GM10847 (cell line): ENCODE data around the gene SLCO6A1.

Experiments used
- POLR2A ChIP-seq: IDR thresholded peaks from 2 replicates; pipeline ENCODE4 v1.6.1; 2011; ENCODE audit not compliant: insufficient read length; ENCODE audit errors: extremely low read depth

Gene SLCO6A1

GRCh38 chr5:102368392-102368791 lies 130.4 kb downstream of the SLCO6A1 start:
- TF ChIP-seq POLR2A = no peak

DNA sequence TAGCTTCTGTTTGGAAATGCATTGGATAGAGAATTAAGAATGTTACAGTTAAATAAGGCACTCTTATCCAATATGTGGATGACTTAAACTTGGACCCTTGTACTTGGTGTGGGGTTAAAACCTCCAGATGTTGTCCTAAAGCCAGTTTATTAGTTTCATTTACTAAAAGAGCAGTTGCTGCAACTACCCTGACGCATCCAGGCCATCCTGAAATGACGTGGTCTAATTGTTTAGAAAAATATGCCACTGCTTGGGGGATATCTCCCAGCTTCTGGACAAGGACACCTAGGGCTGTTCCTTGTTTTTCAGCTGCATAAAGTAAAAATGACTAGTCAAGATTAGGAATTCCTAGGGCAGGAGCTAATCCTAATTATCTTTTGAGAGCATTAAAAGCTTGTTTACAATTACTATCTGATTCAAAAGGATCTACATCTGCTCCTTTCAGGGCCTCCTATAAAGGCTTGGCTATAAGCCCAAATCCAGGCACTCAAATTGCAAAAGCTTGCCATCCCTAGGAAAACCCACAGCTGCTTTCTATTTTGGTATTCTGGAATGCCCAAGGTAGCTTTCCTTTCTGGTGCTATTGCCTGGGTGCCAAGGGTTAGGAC lies 157.0 kb downstream of the SLCO6A1 start:
- TF ChIP-seq POLR2A = no peak

DNA sequence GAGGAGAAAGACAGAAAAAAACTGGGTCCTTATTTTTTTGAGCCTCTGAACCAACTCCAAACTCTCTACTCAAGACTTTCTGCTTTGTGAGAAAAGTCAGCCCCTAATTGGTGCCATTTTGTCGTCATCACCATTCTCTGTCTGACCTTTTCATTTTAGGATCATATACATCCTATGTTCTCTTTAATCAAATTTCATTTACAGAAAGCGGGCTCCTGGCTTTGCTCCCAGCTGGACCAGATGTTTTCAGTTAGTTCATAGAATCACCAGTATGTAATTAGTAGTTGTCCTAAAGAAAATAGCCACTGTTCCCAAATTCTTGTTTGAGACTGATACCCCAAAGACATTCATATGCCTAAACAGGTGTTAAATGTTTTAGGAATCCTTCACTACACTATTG lies 174.1 kb downstream of the SLCO6A1 start:
- no peak for TF ChIP-seq POLR2A
